H7 (cell line): ENCODE measurements around the gene HOXA5. TPM values are rescaled to one million over a fixed set of nuclear protein-coding genes. Genes with fewer than 3 reads are reported as not detected.

ENCODE experiments used
- DNase-seq: peaks from one replicate; pipeline ENCODE4 v3.0.0; 2012
- H3K27me3 ChIP-seq: 2 replicates; pipeline ENCODE4 v1.6.0; 2011; ENCODE audit warnings: mild to moderate bottlenecking, low read length; ENCODE audit not compliant: control insufficient read depth, insufficient read depth
- H3K36me3 ChIP-seq: replicated peaks from 2 replicates; pipeline ENCODE4 v1.5.1; 2011; ENCODE audit warnings: low read length; ENCODE audit not compliant: control insufficient read depth, insufficient read depth
- H3K4me3 ChIP-seq: 2 replicates; pipeline ENCODE4 v1.5.1; 2011; ENCODE audit warnings: low read depth, mild to moderate bottlenecking, control low read depth, low read length, moderate library complexity; ENCODE audit not compliant: insufficient read depth
- total RNA-seq: library from RNA; depleted of rRNA; stranded (reverse); fragments of >200 nt; shearing (Covaris generic); gene quantifications from 2 replicates; pipeline ENCODE4 v1.2.3, GENCODE V29; 2014

Gene HOXA5
- total RNA-seq, 1 experiment from 2014 or later = not detected

DNA sequence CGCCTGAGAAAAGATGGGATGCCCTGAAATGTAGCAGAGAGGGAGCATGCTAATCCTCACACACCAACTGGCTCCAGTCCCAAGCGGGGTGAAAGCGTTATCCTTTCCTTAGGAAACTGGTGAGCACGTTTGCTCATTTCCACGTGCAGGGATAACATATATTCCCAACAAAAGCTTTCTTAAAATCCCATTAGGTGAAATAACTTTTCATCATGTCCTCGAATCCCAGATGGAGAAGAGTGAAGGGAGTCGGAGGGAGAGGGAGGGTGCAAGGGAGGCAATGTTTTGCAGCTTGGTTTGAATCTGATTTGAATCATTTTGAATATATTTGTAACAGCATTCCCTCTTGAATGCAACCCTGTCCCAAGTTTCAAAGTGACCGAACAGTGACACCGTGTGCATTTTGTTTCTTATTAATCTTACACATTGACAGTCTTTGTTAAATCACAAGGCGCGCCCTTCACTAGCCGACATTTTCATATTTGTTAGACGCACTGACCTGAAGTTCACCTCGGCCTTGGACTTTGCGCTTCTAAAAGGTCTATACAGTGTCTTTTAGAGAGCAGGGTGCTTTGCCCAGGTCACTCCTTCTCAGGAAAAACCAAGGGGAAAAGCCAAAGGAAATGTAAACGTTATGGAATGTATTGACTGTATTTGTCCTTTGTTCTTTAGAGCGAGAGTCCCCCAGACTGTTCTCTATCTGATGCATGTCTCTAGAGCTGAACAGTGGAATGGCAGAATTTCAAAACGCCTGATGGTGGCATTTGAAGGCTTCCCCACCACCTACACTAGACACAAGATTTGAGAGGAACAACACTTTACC, 9.9 kb downstream of the HOXA5 start:
- Histone ChIP-seq H3K27me3 (peaks cover 98% of the 10 kb centered on the region), H3K36me3 (no peaks in the 10 kb centered on the region), H3K4me3 (no peak overlapping the region)
- DNase-seq = peak; percentile 30

DNA sequence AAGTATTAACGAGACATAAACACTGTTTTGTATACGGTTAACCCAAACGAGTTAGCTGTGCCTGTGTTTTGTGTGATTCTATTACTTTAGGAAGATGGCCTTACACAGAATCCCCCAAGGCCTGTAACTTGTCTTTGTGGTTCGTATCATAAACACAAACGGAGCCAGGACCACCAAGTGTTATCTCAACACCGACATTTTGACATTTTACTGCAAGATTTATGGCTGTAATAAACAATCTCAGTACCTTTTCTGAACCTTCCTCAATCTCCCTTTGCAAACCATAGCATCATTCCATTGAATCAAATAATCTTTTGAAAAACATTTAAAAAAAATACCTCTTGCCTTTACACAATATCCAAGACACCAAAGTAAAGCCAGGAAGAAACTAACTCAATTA, 10.5 kb downstream of the HOXA5 start:
- H3K4me3 ChIP-seq = no peak overlapping the region
- H3K36me3 ChIP-seq = no peaks in the 10 kb centered on the region
- no peak for DNase-seq
- H3K27me3 ChIP-seq = peaks cover 98% of the 10 kb centered on the region

DNA sequence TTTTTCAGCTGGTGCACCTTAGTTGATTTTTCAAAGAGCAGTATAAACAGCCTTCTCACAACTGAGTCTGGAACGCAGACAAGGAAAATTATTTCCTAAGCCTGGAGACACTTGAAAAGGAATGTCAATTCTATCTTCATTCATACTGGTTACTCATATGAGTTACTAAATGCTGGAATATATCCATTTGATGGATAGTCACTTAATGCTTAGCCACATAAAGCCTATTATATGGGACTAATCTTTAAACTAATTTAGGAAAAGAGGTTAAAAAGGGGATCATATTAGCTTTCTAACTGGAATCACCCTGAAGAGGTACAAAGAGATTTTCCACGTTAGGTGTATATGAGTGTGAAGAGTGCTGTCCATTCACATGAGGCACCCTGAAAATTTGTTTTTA, 11.3 kb downstream of the HOXA5 start:
- H3K27me3 ChIP-seq = peaks cover 98% of the 10 kb centered on the region
- H3K36me3 ChIP-seq = no peaks in the 10 kb centered on the region
- DNase-seq = no peak
- H3K4me3 ChIP-seq = no peak overlapping the region

DNA sequence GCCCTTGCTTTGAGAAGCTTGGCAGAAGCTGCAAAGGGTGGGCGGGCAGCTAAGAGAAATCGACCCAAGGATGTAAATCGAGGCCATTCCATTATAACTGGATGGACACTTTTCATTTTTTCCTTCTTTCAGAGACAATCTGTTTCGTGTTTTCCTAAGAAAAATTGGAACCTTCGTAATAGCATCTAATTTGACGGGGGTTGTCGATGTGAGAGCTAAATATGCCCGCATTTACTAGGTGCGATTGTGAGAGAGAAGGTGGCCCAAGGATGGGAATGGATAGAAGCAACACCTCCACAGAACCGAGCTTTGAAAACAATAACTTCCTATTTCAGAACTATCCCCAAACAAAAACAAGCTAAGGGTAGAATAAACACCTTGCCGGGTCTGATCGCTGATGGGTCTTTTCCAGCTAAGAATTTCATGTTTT, 12.1 kb downstream of the HOXA5 start:
- DNase-seq = peak; percentile 24
- Histone ChIP-seq H3K36me3 (no peaks in the 10 kb centered on the region), H3K4me3 (peak overlapping the region; percentile 47), H3K27me3 (peaks cover 98% of the 10 kb centered on the region)

DNA sequence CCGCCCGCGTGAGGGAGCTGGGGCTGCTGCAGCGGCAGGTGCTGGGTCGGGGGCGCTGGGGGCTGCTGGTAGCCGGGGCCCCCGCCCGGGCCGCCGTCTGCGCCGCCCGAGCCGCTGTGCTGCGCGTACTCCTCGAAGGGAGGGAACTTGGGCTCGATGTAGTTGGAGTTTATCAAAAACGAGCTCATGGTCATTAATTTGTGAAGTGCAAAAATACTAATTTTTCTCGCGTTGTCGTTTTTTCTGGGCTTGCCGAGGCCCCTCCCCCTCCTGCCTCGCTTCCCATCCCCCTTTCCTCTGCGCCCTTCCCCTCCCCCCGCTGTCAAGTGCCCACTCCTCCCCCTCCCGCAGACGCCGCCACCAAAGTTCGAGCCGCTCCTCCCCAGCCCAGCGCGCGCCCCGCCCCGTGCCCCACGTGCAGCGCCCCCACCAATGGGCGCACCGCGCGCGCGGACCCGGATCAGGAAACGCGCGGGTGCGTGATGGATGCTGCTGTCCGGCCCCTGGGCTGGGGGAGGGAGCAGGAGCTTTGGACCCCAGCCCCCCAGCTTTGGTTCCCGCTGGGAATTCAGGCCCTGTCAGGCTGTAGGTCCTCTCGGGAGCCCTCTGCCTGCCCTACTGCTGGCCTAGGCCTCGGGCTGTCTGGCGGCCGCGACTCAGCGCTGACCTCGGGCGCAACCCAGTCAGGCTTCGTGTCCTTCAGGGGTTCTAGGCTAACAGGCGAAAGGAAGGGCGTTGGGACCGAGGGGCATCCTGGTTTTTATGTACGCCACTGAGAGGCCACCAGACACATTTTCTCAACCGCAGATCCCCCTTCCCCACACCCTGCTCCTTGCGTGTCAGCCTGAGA, 12.7 kb downstream of the HOXA5 start, which contains the start of gene HOXA4:
HOXA4 (minus strand) TSS at position 218 of the 850 bp plus-strand sequence; CDS start at position 194, 24 bp downstream.
- peak within 1 kb of the TSS; percentile 47 for H3K4me3 ChIP-seq

DNA sequence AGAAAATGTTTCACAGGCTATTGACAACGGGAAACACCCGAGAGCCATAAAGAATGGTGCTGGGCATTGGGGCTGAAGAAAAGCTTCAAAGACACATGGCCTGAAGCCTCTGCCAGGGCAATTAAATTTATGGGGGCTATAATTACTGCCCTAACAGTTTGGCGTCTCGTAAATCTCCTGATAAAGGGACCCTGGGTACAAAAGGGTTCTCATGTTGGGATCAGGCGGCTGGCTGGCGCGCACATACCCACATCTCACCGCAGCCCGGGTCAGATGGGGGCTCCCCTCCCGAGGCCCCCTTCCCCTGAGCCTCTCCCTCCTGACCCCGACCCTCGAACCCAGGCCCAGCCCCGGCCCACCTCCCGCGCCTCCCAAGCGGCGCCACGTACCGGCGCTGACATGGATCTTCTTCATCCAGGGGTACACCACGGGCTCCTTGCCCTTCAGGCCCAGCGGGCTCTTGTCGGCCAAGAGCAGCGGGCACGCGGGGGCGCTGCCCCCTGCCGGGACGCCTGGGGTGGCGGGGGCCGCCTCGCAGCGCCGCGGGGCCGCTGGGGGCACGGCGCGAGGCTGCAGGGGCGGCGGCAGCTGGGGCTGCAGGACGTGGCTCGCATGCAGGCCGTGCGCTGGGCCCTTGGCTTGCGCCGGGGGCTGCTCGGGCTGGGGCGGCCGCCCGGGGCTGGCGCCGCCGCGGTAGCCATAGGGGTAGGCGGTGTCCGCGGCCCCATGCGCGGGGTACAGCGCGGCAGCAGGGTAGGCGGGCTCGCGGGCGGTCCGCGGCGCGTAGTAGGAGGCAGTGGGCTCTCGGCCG, 13.5 kb downstream of the HOXA5 start:
- Histone ChIP-seq H3K36me3 (no peaks in the 10 kb centered on the region), H3K4me3 (no peak overlapping the region), H3K27me3 (peaks cover 98% of the 10 kb centered on the region)
- DNase-seq = peak; percentile 84

More for the DNA sequence above, 12.7 kb downstream of the HOXA5 start, which contains the start of gene HOXA4:
- Histone ChIP-seq H3K27me3 (peaks cover 98% of the 10 kb centered on the region), H3K36me3 (no peaks in the 10 kb centered on the region)
- DNase-seq = peak; percentile 95

DNA sequence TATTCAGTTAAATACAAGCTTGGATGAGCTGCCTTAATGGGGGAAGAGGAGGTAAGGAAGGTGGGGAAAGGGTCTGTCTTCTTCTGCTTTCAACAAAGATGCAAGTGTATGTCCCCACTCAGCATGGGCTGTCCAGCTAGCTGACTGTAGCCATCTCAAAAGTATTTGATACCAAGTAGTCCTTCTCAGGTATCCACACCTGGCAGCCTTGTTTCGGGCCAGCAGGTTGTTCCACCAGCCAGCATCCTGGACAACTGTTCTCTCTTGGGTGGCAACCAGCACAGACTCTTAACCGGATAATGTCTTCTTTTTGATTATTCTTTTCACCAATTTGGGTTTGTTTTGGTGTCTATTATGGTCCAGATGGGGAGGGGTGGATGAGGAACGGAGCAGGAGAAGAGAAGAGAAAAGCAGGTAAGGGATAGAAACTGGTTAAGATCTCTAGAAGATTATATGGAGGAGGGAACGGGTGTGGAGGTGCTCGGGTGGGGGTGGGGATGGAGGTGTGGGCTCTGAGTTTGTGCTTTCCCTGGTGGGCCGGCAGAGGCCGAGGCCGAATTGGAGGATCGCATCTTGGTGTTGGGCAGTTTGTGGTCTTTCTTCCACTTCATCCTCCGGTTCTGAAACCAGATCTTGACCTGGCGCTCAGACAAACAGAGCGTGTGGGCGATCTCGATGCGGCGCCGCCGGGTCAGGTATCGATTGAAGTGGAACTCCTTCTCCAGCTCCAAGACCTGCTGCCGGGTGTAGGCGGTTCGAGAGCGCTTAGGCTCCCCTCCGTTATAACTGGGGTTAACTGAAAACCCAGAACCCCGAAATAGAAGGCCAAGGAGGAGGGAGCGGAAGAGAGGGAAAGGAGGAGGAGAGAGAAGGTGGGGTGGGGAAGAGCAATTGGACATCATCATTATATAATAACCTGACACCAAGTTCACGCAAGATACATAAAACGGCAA, 14.4 kb downstream of the HOXA5 start:
- no peaks in the 10 kb centered on the region for H3K36me3 ChIP-seq
- peak; percentile 22 for DNase-seq
- H3K27me3 ChIP-seq = peaks cover 98% of the 10 kb centered on the region
- H3K4me3 ChIP-seq = no peak overlapping the region

DNA sequence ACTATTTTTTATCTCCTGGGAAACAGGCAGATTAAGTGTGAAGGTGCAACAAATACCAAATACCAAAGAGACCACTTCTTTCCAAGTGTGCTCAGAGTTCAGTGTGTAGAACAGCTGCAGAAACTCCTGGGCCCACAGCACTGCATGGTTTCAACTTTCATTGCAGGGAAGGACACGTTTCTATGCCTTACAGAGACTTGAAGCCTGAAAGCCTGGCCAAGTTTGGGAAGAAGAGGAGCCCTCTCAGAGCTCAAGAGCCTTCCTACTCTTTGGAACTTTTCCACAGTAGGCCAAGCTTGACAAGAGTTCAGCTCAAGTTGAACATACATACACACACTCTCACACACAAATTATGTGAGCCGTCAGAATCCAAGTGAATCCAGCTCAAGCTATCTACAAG, 15.4 kb downstream of the HOXA5 start:
- H3K4me3 ChIP-seq = no peak overlapping the region
- no peak for DNase-seq
- peaks cover 98% of the 10 kb centered on the region for H3K27me3 ChIP-seq
- H3K36me3 ChIP-seq = no peaks in the 10 kb centered on the region

DNA sequence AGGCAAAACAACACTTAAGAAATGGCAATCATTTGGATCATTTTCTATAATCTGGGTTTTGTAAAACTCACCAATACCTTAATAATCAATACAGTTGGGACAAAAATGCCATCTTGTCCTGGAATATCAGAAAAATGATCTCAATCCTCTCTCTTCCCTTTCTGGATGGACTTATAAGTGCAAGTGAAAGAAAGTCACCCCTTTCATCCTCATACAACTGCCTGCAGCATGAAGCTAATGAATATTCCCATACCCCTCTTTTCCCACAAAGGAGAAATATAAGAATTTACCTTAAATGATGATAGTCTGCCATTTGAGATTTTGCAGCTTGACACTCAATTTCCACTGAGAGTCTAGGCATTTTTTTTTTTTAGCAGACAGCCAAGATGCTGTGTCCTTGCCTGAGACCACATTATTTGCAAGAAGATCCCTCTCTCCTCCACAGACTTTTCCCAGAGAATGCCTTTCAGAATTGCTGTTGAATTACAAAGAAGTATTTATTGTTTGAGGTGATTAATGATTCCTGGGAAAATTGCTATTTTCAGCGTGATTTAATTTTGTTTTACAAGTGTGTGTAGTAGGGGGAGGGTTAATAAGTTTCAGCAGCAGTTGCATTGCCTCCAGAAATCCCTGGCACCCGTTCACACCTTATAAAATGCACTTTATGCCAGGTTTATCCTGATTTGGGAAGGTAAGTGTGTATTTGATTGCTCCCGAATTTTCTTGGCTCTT, 16.7 kb downstream of the HOXA5 start:
- Histone ChIP-seq H3K4me3 (no peak overlapping the region), H3K36me3 (no peaks in the 10 kb centered on the region), H3K27me3 (peaks cover 98% of the 10 kb centered on the region)
- no peak for DNase-seq

DNA sequence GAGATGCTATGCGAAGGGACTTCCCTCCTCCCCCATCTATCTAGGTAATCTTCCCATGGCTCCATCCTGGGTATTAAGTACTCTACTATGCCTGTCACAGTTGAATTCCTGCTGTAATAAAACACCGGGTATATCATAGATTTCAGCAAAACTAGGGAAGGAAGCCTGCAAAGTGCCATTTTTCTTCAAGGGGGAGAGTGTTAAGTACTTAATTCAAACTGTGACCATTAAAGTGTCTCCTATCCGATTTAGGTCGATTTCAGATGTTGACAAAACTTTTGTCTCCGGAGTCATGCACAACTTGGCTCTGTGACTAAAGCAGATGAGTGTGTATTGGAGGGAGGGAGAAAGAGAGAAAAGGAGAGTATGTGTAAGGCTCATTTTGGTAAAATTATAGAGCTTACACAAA, 17.5 kb downstream of the HOXA5 start:
- no peaks in the 10 kb centered on the region for H3K36me3 ChIP-seq
- H3K4me3 ChIP-seq = no peak overlapping the region
- DNase-seq = no peak
- H3K27me3 ChIP-seq = peaks cover 98% of the 10 kb centered on the region

DNA sequence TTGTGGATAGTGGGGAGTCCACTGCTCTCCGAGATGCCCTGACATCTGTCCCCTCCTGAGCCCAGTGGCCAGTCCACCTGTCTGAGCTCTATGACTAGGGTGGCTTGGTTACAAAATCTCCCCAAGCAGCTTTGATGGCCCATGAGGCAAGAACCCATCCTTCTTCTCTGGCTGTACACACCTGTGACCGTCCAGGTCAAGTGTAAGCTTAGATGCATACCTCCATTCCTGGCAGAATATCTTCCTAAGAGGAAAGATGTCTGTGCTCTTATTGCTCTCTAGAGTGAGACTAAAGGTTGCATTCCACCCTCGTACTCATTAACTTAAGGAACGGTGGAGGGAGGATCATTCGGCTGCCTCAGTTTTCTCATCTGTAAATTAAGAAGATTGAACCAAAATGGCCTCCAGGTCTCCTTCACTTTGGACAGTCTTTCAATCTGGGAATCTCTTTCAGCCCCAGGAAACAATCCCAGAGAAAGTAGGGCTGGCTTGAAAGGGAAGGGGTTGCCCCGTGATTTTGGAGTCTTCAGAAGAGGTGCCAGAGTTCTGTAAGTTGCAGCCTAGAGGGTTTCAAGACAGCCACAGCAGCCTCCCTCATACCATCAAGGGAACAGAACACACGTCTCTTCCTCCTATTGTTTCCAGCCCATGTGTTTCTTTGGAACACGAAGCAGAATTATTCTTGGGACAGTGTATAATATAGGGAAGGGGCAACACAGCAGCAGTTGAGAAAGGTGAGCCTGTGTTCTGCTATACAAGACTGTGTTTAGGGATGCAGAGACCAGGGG, 18.4 kb downstream of the HOXA5 start:
- no peak overlapping the region for H3K4me3 ChIP-seq
- no peaks in the 10 kb centered on the region for H3K36me3 ChIP-seq
- DNase-seq = peak; percentile 38
- peaks cover 100% of the 10 kb centered on the region for H3K27me3 ChIP-seq

DNA sequence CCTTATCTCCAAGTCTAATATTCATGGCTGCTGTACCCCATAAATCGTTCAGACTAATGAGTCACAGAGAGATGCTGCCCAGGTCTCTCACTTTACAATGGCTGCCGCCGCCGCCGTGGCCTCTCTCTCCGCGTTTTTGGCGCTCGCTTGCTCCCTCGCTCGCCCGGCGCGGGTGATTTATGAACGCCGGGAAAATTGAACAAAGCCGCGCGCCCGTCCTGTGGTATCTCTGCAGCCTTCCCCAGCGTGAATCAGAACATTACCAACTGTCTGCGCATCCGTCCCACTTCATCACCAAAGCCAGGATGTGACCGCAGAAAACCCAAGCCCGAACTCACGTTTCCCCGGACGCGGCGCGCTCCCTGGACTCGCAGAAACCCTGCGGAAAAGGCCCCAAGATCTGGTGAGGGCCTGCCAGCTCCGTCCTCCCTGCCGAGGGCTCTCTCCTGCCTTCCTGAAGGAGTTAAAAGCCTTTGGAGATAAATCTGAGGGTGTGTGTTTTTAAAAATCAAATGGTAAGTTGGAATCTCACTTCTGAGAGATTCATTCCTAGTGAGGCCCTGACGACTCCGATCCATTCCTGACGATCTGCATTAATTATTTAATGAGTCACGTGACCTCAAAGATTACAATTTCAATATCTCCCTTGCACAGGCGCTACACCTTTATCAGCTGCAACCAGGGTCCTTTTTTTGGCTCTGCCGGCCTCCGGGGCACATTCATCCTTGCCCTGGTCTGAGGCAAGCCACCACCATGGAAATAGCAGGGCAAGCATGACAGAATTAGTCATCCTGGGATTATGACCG, 19.2 kb downstream of the HOXA5 start:
- DNase-seq = peak; percentile 54
- H3K36me3 ChIP-seq = no peaks in the 10 kb centered on the region
- H3K27me3 ChIP-seq = peaks cover 100% of the 10 kb centered on the region
- no peak overlapping the region for H3K4me3 ChIP-seq
